ENCODE results near the gene PSMD8.

PSMD8 gene

GRCh38 chr19:38391911-38392464, 17.6 kb downstream of the PSMD8 start:
- in situ Hi-C loops (cut with HindIII; ENCODE audit: low sequenced_read_pairs): no loop called here
- no peak for TF ChIP-seq CTCF (IDR thresholded peaks at IDR 0.05; ENCODE audit: low read depth, low read length)

GRCh38 chr19:38392707-38393308, 18.4 kb downstream of the PSMD8 start:
- peak; percentile 36 for DNase-seq (ENCODE audit: low read depth, low spot score)
- in situ Hi-C loops (cut with HindIII; ENCODE audit: low sequenced_read_pairs): no loop called here
- no peak overlapping the region for H3K4me3 ChIP-seq (ENCODE audit: low read depth, low read length)
- TF ChIP-seq CTCF (IDR thresholded peaks at IDR 0.05; ENCODE audit: low read depth, low read length): no peak

More at GRCh38 chr19:38391911-38392464, 17.6 kb downstream of the PSMD8 start:
- no peak for DNase-seq (ENCODE audit: low read depth, low spot score)
- no peak overlapping the region for H3K4me3 ChIP-seq (ENCODE audit: low read depth, low read length)

GRCh38 chr19:38394488-38394887, 20.1 kb downstream of the PSMD8 start:
- H3K4me3 ChIP-seq (ENCODE audit: low read depth, low read length): no peak overlapping the region
- no peak for DNase-seq (ENCODE audit: low read depth, low spot score)
- no peak for TF ChIP-seq CTCF (IDR thresholded peaks at IDR 0.05; ENCODE audit: low read depth, low read length)
- in situ Hi-C loops (cut with HindIII; ENCODE audit: low sequenced_read_pairs): no loop called here

GRCh38 chr19:38395381-38396114, 21.2 kb downstream of the PSMD8 start:
- no peak for TF ChIP-seq CTCF (IDR thresholded peaks at IDR 0.05; ENCODE audit: low read depth, low read length)
- H3K4me3 ChIP-seq (ENCODE audit: low read depth, low read length): no peak overlapping the region
- DNase-seq (ENCODE audit: low read depth, low spot score): no peak
- in situ Hi-C loops (cut with HindIII; ENCODE audit: low sequenced_read_pairs): no loop called here

GRCh38 chr19:38399081-38399480, 24.7 kb downstream of the PSMD8 start:
- in situ Hi-C loops (cut with HindIII; ENCODE audit: low sequenced_read_pairs): no loop called here
- TF ChIP-seq CTCF (IDR thresholded peaks at IDR 0.05; ENCODE audit: low read depth, low read length): no peak
- H3K4me3 ChIP-seq (ENCODE audit: low read depth, low read length): no peak overlapping the region
- DNase-seq (ENCODE audit: low read depth, low spot score): no peak

GRCh38 chr19:38399537-38399936, 25.2 kb downstream of the PSMD8 start:
- in situ Hi-C loops (cut with HindIII; ENCODE audit: low sequenced_read_pairs): no loop called here
- no peak for DNase-seq (ENCODE audit: low read depth, low spot score)
- H3K4me3 ChIP-seq (ENCODE audit: low read depth, low read length): no peak overlapping the region
- no peak for TF ChIP-seq CTCF (IDR thresholded peaks at IDR 0.05; ENCODE audit: low read depth, low read length)
